Neural cell (in vitro differentiated cells): ENCODE data around the gene C16orf74.

Source experiments
- CTCF ChIP-seq: fragments of 450-650 bp; IDR thresholded peaks from 2 replicates; pipeline ENCODE4 v1.5.1; 2014; ENCODE audit warnings: antibody characterized with exemption, mild to moderate bottlenecking, moderate library complexity; ENCODE audit not compliant: poor library complexity, severe bottlenecking
- EP300 ChIP-seq: fragments of 450-650 bp; conservative IDR thresholded peaks from 2 replicates; pipeline ENCODE4 v1.6.1; 2014; ENCODE audit warnings: antibody characterized with exemption, mild to moderate bottlenecking, moderate library complexity; ENCODE audit not compliant: poor library complexity, severe bottlenecking
- MXI1 ChIP-seq: fragments of 450-650 bp; conservative IDR thresholded peaks from 2 replicates; pipeline ENCODE4 v1.6.1; 2014; ENCODE audit warnings: antibody characterized with exemption, mild to moderate bottlenecking; ENCODE audit not compliant: poor library complexity, severe bottlenecking
- POLR2AphosphoS5 ChIP-seq: IDR thresholded peaks from 2 replicates; pipeline ENCODE4 v1.6.1; 2012
- RAD21 ChIP-seq: fragments of 450-650 bp; conservative IDR thresholded peaks from 2 replicates; pipeline ENCODE4 v1.6.1; 2014; ENCODE audit warnings: antibody characterized with exemption, mild to moderate bottlenecking, moderate library complexity
- REST ChIP-seq: IDR thresholded peaks from 2 replicates; pipeline ENCODE4 v1.6.1; 2012; ENCODE audit warnings: borderline replicate concordance
- SMC3 ChIP-seq: fragments of 450-650 bp; conservative IDR thresholded peaks from 2 replicates; pipeline ENCODE4 v1.6.1; 2014; ENCODE audit warnings: antibody characterized with exemption, mild to moderate bottlenecking, moderate library complexity; ENCODE audit not compliant: poor library complexity

GRCh38 chr16:85657996-85658395 is 92.9 kb downstream of the C16orf74 start:
- TF ChIP-seq EP300 (no peak), REST (no peak), CTCF (no peak), MXI1 (no peak), SMC3 (no peak), POLR2AphosphoS5 (no peak), RAD21 (no peak)
